ENCODE measurements around the gene SUPT3H.

DNA sequence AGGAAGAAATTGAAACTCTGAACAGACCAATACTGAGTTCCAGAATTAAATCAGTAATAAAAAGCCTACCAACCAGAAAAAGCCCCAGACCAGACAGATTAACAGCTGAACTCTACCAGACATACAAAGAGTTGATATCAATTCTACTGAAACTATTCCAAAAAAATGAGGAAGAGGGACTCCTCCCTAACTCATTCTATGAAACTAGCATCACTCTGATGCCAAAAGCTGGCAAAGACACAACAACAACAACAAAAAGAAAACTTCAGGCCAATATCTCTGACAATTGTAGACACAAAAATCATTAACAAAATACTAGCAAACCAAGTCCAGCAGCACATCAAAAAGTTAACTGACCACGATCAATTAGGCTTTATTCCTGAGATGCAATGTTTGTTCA, 295.6 kb downstream of the SUPT3H start:
- TF ChIP-seq, protein P1, sequence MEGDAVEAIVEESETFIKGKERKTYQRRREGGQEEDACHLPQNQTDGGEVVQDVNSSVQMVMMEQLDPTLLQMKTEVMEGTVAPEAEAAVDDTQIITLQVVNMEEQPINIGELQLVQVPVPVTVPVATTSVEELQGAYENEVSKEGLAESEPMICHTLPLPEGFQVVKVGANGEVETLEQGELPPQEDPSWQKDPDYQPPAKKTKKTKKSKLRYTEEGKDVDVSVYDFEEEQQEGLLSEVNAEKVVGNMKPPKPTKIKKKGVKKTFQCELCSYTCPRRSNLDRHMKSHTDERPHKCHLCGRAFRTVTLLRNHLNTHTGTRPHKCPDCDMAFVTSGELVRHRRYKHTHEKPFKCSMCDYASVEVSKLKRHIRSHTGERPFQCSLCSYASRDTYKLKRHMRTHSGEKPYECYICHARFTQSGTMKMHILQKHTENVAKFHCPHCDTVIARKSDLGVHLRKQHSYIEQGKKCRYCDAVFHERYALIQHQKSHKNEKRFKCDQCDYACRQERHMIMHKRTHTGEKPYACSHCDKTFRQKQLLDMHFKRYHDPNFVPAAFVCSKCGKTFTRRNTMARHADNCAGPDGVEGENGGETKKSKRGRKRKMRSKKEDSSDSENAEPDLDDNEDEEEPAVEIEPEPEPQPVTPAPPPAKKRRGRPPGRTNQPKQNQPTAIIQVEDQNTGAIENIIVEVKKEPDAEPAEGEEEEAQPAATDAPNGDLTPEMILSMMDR (IDR thresholded peaks at IDR 0.05) = no peak
- TF ChIP-seq POLR2AphosphoS5 (IDR thresholded peaks at IDR 0.05) = no peak

All from breast epithelium (tissue), 3 donors.